ENCODE measurements around the gene NPM1.

DNA sequence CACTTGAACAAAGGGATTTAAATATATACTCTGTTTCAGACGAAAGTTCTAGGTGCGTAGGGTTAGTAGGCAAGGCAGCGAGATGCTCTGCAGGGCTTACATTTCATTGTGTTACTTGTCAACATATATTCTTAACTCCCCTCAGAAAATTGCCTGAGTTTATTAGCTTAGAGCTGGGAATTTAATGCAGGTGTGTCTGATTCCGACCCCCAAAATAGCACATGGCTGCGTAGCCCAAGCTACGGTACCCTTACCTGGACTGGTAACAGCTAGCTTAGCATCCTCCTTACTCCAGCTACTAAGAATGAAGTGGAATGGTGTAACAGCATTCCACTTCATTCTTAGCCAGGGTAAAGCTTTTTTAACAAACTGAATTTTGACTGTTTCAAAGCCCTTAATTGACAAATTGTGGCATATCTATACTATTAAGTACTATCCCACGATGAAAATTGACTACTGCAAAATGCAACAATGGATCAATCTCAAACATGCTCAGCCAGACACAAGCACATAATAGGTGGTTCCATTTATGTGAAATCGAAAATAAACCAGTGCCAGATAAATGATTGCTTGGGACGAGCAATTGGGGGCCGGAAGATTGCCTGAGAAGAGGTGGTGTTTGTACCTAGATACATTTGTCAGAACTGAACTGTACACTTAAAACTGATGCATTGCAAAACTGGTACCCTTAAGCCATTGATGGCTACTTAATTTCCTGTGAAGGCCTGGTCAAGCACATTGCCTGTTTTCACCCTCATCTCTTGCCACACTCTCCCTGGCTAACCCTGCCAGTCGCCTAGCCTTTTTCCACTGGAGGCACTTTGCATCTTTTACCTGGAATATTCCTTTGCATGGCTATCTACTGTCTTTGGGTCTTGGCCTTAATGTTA is 28.8 kb downstream of the NPM1 start:
- no peak for TF ChIP-seq POLR2A (IDR thresholded peaks at IDR 0.05)
- no peak for TF ChIP-seq CTCF (IDR thresholded peaks at IDR 0.05 in 8 of 11, conservative IDR thresholded peaks at IDR 0.05 in 3 of 11)

Data from spleen (tissue), 7 donors.